GM12892 (cell line): Measurements from ENCODE around the gene FNDC11.
A peak's percentile ranks its signal among the peaks of the same experiment; 100 is the strongest.

Experiments
- DNase-seq: peaks from one replicate; pipeline ENCODE4 v3.0.0; 2011; ENCODE audit not compliant: insufficient read length
- FAIRE-seq: peaks from 2 replicates; lab custom pipeline; 2011; peaks lifted over from hg19 to GRCh38; lab: Jason Lieb, UNC
- POLR2A ChIP-seq: IDR thresholded peaks from 2 replicates; pipeline ENCODE4 v1.6.1; 2011; ENCODE audit warnings: low read depth, low read length, control low read depth
- POLR2AphosphoS5 ChIP-seq: IDR thresholded peaks from 2 replicates; pipeline ENCODE4 v1.6.1; 2011; ENCODE audit warnings: low read depth, low read length, control low read depth
- TAF1 ChIP-seq: IDR thresholded peaks from 2 replicates; pipeline ENCODE4 v1.6.1; 2011; ENCODE audit warnings: low read depth, mild to moderate bottlenecking, control low read depth, low read length, borderline replicate concordance

Gene FNDC11

GRCh38 chr20:63536241-63536977 is 17.6 kb upstream of the FNDC11 start:
- DNase-seq (no peak), FAIRE-seq (peak; percentile 9)
- TF ChIP-seq POLR2A (no peak), TAF1 (no peak), POLR2AphosphoS5 (no peak)

GRCh38 chr20:63536997-63537524 is 16.9 kb upstream of the FNDC11 start, which contains the start of gene PTK6:
TSS of gene PTK6 (minus strand) at chr20:63537376. CDS start at chr20:63537314, 62 bp downstream.
- no peak for DNase-seq
- FAIRE-seq: no peak
- no peak for TF ChIP-seq TAF1
- TF ChIP-seq POLR2AphosphoS5: no peak
- TF ChIP-seq POLR2A: no peak

DNA sequence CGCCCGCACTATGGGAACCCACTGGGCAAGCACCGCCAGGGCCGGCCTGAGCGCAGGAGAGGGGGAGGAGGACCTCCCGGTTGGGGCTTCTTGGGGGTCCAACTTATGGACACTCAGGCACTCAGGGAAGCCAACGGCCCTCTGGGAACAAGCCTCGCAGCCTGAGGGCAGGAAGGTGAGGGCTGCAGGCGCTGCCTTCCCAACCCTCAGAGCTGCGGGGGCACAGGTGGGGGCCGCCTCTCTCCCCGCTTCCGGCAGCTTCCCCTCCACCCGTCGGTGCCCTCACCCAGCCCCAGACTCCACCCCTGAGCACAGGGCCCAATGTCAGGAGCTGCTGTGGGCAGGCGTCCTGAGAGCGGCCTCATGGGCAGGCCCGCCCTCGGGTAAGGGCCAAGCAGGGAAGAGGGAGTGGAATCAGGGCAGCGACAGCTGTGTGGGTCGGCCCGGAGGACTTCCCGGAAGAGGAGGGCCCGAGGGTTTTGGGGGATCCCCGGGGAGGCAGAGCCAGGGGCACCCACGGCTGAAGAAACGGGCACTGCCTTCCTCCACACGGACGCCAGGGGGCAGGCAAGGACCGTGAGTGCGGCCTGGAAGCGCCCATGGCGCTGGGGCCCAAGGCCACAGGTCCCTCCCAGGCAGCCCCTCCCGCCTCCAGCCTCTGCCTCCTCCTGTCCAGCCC is 16.3 kb upstream of the FNDC11 start:
- peak; percentile 100 for FAIRE-seq
- TF ChIP-seq POLR2A (peak; percentile 63; the same call in 1 of the 2 replicates), POLR2AphosphoS5 (peak; percentile 44; the same call in 1 of the 2 replicates), TAF1 (0 out of 2 replicates have a peak, but pooled peaks have one; percentile 38)
- DNase-seq: peak; percentile 100

GRCh38 chr20:63538204-63539091 is 15.5 kb upstream of the FNDC11 start:
- FAIRE-seq (no peak), DNase-seq (no peak)
- TF ChIP-seq TAF1: no peak

- FAIRE-seq: no peak
- no peak for DNase-seq
- TF ChIP-seq POLR2AphosphoS5 (no peak), POLR2A (no peak), TAF1 (no peak)
Measured at GRCh38 chr20:63539092-63539430, 14.9 kb upstream of the FNDC11 start.

DNA sequence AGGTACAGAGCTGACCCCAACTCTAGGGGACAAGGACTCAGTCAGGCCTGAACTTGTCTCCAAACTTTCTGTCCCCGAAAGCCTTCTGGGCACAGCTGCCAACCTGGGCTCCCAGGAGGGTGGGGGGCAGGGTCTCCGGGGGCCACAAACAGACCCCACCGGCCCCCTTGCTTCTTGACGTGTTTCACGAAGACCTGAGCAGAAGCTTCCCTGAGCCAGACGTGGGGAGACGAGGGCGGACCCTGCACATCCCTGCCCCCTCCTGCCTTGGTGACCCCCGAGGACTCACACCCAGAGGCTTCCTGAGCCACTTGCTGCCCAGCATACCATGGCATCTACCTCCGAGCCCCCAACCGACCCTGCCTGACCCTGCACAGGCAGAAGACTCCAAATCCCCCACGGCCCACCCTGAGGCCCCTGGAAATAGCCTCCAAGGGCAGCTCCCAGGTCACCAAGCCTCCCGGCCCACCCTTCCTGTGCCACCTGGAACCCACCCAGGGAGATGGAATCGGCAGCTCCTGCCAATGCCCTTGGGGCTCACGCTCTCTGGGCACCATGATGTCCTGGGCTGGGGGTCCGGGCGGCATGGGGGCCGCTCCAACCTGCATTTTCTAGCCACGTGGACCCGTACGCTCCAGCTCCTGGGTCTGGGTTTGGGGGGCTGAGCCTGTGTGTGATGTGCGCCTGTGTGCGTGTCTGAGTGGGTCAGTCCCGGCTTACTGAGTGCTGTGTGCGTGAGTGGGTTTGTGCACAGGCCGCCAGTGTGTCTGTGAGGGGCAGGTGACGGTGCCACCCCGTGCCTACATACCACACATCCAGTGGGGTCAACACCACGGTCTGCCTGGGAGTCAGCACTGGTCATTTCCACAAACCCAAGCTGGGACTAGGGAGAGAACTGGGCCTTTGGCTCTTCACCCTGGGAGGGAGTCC is 14.3 kb upstream of the FNDC11 start:
- no peak for FAIRE-seq
- no peak for TF ChIP-seq POLR2A
- TF ChIP-seq POLR2AphosphoS5: no peak
- TF ChIP-seq TAF1: no peak
- DNase-seq: no peak

GRCh38 chr20:63540417-63541186 is 13.4 kb upstream of the FNDC11 start:
- FAIRE-seq (no peak), DNase-seq (no peak)
- TF ChIP-seq POLR2AphosphoS5 (no peak), POLR2A (no peak), TAF1 (no peak)

DNA sequence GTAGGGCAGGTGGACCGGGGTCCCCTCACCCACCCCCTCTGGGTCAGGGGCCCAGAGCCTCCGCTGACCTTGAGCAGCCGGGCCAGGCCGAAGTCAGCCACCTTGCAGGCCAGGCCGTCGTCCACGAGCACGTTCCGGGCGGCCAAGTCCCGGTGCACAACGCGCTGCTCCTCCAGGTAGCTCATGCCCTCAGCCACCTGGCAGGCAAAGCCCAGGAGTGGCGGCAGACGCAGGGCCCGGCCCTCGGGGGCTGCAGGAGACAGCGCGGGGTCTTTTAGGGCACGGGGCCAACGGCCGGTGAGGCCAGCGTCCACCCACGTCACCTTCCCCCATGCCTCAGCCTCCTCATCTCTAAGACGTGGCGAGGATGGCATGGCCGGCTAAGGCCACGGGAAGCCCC is 12.6 kb upstream of the FNDC11 start:
- TF ChIP-seq POLR2AphosphoS5: no peak
- TF ChIP-seq POLR2A: no peak
- TF ChIP-seq TAF1: no peak
- FAIRE-seq: no peak

GRCh38 chr20:63542031-63542559 is 11.9 kb upstream of the FNDC11 start:
- FAIRE-seq: no peak
- no peak for TF ChIP-seq TAF1
- TF ChIP-seq POLR2AphosphoS5: no peak
- no peak for DNase-seq

More for the DNA sequence above, 12.6 kb upstream of the FNDC11 start:
- DNase-seq: no peak
